GM19023 (cell line): Measurements from ENCODE around the gene NKRF.

Experiments used
- ATAC-seq: cut with Tn5 transposase; IDR thresholded peaks from one replicate; pipeline ENCODE4 v1.9.1; 2021; ENCODE audit warnings: mild to moderate bottlenecking, moderate library complexity; ENCODE audit not compliant: unreplicated experiment

NKRF gene

DNA sequence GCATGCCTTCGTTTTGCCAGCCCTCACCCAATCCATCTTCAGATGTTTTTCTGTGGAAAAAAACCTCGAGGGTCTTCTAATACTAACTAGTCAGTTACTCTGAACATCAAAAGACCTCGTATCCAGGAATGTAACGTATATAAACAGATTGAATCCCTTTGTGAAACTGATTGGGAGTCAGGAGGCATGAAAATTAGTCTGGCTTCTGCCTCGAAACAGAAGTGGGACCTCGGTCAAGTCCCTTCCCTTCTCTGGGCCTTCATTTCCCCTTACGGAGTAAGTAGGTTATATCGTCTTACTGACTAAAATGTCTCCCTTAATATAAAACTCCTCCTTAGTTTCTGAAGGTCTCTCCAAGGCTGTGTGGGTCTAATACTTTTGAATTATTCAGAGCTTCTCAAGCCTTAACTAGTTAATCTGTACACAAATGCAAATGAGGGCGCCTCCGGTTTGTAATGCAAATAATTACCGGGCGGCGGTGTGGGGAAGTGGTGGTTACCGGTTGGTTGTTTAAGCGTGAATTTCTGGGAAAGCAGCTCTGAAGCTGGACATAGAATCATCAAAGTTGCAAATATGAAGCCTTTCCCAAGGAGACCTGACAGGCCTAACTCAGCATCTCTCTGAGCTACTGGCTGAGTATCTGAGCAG lies 11.4 kb upstream of the NKRF start:
- ATAC-seq = peak; percentile 63

GRCh38 chrX:119614776-119615175 lies 8.6 kb upstream of the NKRF start:
- no peak for ATAC-seq

DNA sequence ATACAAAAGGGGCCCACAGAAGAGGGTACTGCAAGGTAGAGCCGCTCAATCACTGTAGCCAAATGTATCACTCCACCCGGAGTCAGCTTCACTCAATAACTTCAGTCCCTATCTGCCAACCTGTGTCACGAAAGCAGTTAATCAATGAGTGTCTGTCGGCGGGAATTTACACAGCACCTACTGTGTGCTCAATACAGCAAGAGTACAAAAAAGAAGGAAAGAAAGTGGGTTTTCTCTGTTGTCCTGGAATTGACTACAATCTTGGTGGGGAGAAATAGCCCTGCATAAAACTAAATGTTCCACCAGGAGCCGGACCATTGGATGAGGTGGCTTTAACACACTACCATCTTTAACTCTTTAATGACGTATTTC lies 780 bp upstream of the NKRF start:
- ATAC-seq = no peak

DNA sequence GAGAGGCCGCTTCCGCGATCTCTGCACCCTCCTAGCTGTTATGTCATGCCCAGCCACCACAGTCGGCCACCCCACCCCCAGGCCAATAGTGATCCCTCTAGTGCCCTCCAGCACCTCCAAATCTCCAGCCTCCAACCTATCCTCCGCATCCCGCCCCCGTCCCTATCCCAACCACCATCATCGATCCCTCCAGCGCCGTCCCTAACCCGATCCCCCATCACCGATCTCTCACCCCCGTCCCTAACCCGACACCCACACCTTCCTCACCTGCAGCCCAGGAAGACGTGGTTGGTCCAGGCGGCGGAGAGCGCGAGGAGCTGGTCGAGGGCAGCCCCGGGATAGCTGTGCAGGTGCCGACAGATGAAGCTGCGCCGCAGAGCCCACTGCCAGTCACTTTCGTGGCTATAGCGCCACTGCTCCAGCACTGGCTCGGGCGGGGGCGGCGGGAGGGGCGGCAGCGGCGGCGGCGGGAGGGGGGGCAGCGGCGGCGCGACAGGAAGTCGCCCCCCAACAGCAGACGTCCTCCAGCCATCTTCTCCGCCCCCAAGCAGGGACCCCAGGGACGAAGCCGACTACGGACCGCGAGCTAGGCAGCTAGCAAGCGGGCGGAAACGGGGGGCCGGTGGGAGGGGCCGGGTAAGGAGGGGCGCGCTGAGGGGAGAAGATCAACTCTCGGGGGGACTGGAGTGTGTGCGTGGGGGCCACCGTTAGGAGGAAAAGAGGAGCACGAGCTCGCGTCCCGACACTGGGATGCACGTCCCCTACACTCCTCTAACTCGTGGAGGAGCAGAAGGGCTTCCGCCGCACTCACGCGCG lies 552 bp downstream of the NKRF start:
- peak; percentile 33 for ATAC-seq

DNA sequence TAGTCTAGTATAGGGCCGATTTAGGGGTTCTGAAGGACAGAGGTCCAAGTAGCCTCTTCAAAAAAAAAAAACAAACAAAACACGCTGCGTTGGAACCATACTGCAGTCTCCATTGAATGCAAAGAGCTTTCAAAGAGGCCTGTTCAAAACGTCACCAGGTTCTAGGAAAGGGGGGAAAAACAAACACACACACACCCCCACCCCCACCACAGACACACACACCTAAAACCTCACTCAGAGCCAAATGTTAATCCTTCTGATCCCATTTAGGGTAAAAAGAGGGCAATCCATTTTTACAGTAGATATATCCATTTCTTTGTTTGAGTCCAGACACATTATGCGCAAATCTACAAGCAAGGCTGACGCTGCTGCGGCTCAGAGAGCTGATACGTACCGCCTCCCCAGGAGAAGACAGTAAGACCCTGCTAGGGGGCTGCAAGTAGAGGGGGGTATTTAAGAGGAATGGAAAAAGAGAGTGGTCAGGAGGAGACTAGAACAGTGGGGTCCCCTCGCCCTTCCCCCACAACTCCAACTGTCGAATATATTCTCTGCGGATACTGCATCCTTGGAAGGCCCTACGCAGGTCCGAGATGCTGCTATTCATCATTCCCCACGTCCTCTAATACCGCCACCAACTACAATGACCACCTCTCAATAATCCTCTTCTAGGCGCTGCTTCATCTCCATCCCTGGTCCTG lies 1.3 kb downstream of the NKRF start:
- no peak for ATAC-seq

DNA sequence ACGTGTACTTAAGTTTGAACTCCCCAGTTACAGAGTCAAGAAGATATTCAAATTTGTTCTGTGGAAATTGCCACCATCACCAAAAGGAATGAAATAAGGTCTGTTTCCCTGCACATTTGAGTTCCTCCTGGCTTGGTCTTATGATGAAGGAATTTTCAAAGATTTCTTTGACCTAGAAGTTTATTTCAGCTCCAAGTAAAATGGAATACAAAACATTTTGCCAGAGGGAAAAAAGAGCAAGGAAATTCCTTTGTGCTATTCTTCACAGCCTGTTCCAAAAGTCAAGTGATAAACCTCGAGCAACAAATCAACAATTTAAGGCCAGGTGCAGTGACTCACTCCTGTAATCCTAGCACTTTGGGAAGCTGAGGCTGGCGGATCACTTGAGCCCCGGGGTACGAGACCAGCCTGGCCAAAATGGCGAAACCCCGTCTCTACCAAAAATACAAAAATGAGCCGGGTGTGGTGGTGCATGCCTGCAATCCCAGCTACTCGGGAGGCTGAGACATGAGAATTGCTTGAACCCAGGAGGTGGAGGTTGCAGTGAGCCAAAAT lies 3.4 kb downstream of the NKRF start:
- ATAC-seq = no peak

DNA sequence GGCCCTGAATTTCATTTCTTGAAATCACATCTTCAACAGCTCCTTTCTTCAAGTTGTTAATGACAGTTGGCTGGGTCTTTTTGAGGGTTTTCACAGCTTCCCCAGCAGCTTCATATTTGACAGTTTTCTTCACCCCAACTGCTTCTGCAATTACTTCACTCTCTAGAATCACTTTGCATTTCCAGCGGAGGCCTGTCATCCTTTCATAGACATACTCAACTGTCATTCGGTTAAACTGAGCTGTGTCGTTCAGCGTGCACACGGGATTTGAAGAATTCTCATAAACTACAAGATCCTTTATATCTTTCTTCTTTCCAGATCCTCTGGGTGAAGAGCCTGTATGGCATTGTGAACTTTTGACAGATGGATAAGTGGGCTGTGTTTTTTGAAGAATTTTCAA lies 16.4 kb downstream of the NKRF start:
- no peak for ATAC-seq

- ATAC-seq = no peak
Observed at GRCh38 chrX:119583431-119584059, 22.7 kb downstream of the NKRF start.

DNA sequence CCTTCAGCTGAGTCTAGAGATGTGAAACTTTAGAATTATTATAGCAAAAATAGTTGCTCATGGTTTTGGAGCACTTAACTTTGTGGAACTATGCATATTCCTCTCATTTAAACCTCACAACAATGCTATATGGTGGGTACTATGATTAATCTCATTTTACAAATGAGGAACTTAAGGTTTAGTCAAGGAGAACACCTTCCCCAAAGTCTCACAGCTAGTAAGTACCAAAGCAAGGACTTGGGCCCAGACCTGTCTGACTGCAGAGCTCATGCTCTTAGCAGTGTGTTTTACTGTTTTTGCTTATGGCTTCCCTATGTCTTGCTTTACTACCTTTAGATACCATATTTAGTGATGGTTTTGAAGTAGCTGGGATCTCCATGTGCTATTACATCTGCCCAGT lies 26.8 kb downstream of the NKRF start:
- ATAC-seq = no peak

- peak; percentile 62 for ATAC-seq
Observed at GRCh38 chrX:119574394-119575266, 31.6 kb downstream of the NKRF start, which contains the start of gene UBE2A. Gene UBE2A (plus strand): TSS chrX:119574563. CDS start chrX:119574712, 149 bp downstream.

DNA sequence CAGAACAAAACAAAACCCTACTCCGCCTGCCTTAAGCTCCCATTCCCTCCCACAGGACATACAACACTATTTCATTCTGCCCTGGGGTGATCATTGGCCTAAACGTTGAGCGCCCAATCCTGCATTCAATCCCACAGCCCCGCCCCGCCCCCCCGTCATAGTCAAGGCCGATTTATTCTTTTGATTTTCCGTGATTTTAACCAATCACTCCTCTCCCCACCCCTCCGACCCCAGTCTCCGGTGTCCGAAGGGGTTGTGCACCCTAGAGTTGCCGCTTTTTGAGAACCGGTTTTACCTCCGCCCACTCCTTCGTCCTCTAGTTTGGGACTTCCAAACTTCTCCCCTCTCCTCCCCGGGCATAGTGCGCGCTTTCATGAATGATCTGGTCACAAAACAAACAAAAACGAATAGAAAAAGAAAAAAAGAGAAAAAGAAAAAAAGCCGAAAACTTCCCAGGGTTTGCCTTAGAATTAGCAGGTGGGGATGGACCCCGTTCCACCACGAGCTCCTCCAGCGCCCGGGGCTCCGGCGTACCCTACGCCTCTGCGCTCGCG lies 32.3 kb downstream of the NKRF start:
- ATAC-seq = peak; percentile 88

DNA sequence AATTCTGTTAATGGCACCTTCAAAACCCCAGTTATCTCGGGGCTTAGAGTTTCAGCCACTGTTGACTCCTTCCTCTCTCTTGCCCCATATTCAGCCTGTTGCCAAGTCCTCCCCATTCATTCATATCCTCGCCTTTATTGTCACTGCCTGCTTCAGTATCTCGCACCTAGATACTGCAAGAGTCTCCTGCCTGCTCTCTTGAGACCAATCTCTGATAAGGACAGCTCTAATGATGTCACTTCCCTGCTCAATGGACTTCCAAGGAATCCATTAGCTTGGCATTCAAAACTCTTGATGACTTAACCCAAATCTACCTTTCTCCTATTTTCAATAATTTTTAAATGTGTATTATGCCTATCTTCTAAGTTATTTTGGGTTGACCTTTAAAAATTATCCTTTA lies 33.0 kb downstream of the NKRF start:
- no peak for ATAC-seq

DNA sequence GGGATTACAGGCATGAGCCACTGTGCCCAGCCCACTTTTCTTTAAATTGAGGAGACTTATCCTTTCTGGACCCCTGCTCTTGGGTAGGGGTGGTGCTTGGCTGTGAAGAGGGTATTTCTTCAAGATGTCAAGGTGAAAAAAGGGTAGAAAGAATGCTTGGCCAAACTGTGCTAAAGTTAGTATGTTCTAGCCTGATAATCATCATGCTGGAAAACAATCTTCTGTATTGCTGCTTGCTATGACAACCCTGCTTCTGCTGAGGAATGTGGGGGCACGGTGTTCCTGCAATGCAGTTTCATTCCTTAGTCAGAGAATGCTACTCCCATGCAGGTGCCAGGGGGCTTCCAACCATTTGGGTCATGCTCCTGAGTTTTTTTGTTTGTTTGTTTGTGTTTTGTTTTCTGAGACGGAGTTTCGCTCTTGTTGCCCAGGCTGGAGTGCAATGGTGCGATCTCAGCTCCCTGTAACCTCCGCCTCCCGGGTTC lies 35.8 kb downstream of the NKRF start:
- ATAC-seq = no peak

- ATAC-seq = peak; percentile 86
Observed at GRCh38 chrX:119565107-119565663, 41.0 kb downstream of the NKRF start, which contains the start of gene STEEP1. Gene STEEP1 (minus strand): TSS chrX:119565409. CDS start chrX:119565355, 54 bp downstream.

DNA sequence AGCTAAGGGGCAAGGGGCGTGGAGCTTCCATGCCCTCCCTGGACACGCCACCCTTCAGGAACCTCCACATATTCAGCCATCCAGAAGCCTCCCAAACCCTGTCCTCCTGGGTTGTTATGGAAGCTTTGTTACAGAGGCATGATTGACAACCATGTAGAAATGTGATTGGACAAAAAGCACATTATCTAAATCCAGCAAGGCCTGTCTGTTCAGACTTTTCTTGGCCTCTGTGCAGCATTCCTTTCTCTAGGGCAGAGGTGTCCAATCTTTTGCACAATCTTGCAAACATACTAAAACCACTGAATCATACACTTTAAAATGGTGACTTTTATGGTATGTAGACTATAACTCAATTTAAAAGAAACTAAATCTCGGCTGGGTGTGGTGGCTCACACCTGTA lies 53.7 kb downstream of the NKRF start:
- ATAC-seq = no peak

- ATAC-seq = no peak
Observed at GRCh38 chrX:119549327-119550016, 56.8 kb downstream of the NKRF start.

DNA sequence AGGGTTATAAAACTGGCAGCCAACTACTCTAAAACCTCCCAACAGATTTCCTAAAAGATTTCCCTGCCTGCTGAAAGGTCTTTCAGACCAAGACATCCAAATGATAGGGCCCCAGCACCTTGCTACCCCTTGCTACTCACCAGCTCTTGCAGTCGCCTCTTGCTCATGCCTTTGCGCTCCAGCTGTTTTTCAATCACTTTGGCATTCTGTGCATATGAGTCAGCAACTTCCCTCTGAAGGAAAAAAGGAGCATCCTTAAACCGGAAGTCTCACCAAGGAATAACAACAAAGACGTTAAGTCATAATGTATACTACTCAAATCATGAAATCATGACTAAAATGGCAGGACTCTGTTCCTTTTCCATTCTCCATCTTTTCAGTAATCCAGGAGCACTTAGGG lies 65.0 kb downstream of the NKRF start:
- no peak for ATAC-seq

- no peak for ATAC-seq
Observed at GRCh38 chrX:119539872-119540271, 66.4 kb downstream of the NKRF start.
